CD1c-positive myeloid dendritic cell (primary cell): Measurements from ENCODE around the gene MRRF.
"Not testable (repeated sequence)": the region's sequence is repeated elsewhere in the genome, so short reads cannot be mapped to it uniquely, and the experiment has no call there.

Experiments
- DNase-seq: peaks from one replicate; pipeline ENCODE4 v3.0.0-alpha.2; 2016; ENCODE audit errors: extremely low spot score

Gene MRRF

GRCh38 chr9:122276096-122276495, 11.4 kb downstream of the MRRF start:
- no peak for DNase-seq

GRCh38 chr9:122277285-122277897, 12.7 kb downstream of the MRRF start:
- no peak for DNase-seq

- no peak for DNase-seq
These were observed 16.7 kb downstream of the MRRF start for GRCh38 chr9:122281368-122281767.

GRCh38 chr9:122286764-122287163, 22.1 kb downstream of the MRRF start:
- peak; percentile 50 for DNase-seq

GRCh38 chr9:122287214-122287720, 22.6 kb downstream of the MRRF start:
- no peak for DNase-seq

GRCh38 chr9:122291458-122291857, 26.8 kb downstream of the MRRF start:
- no peak for DNase-seq

GRCh38 chr9:122294531-122294930, 29.8 kb downstream of the MRRF start:
- DNase-seq = no peak

GRCh38 chr9:122297512-122297911, 32.8 kb downstream of the MRRF start:
- peak; percentile 61 for DNase-seq

GRCh38 chr9:122302237-122303093, 37.8 kb downstream of the MRRF start:
- no peak for DNase-seq

GRCh38 chr9:122307061-122307460, 42.4 kb downstream of the MRRF start:
- DNase-seq = no peak

GRCh38 chr9:122307925-122308324, 43.2 kb downstream of the MRRF start:
- DNase-seq = no peak

- DNase-seq = no peak
These were observed 45.2 kb downstream of the MRRF start for GRCh38 chr9:122309861-122310260.

GRCh38 chr9:122314165-122314564, 49.5 kb downstream of the MRRF start:
- no peak for DNase-seq

GRCh38 chr9:122315534-122315933, 50.9 kb downstream of the MRRF start:
- DNase-seq = no peak

GRCh38 chr9:122318284-122318683, 53.6 kb downstream of the MRRF start:
- no peak for DNase-seq

GRCh38 chr9:122320413-122320881, 55.8 kb downstream of the MRRF start:
- DNase-seq = no peak

GRCh38 chr9:122322553-122322952, 57.9 kb downstream of the MRRF start:
- DNase-seq = no peak

GRCh38 chr9:122324665-122325064, 60.0 kb downstream of the MRRF start:
- DNase-seq = not testable (repeated sequence)

GRCh38 chr9:122325124-122325523, 60.4 kb downstream of the MRRF start:
- no peak for DNase-seq

- DNase-seq = no peak
These were observed 62.5 kb downstream of the MRRF start for GRCh38 chr9:122327175-122327574.

- DNase-seq = no peak
These were observed 64.9 kb downstream of the MRRF start for GRCh38 chr9:122329597-122329996.

GRCh38 chr9:122330466-122330865, 65.8 kb downstream of the MRRF start:
- not testable (repeated sequence) for DNase-seq

- DNase-seq = no peak
These were observed 66.8 kb downstream of the MRRF start for GRCh38 chr9:122331523-122331927.
